Measurements from ENCODE around the gene LPIN3. TPM values are rescaled to one million over a fixed set of nuclear protein-coding genes. Genes with fewer than 3 reads are reported as not detected.

Gene LPIN3
- total RNA-seq, 2 donors from 2014 or later: 46.2 to 65.3 TPM

DNA sequence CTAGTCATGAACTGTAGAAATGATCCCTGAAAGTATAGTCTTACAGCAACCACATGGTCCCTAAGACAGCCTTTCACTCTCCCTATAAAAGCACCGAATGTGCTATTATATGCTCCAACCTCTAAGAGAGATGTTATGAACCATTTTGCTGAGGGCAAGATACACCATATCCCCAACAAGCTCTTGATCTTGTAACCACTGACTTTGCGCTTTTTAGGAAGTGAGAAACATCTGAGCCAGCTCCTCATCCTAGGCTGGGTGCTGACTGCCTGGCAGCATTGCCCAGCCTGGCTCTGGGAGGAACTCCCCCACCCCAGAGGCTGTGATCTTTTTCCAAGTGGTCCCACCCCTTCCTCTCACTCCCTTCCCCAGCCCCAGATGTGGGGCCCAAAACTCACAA lies 29.1 kb downstream of the LPIN3 start:
- H3K9ac ChIP-seq (ENCODE audit: low read depth in 2 of 2, low read length in 2 of 2): no peak overlapping the region
- no peak for DNase-seq
- no peaks in the 10 kb centered on the region for H3K9me3 ChIP-seq

DNA sequence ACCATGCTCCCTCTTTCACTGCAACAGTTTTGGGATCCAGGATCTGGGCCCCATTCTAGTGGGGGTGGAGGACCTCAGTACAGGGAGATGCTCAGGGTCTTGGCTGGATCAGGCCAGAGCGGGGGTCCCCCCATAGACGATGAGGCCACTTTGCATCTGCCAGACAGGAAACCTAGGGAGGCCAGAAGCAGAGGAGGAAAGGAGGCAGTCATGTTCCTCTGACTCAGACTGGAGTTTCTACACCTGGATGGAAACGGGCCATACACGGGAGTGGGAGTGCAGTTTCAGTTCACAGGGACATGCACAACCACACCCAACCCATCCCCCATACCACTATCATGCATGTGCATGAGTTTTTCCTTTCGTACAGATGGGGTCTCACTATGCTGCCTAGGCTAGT lies 29.6 kb downstream of the LPIN3 start:
- Histone ChIP-seq H3K4me1 (no peaks in the 10 kb centered on the region), H3K36me3 (no peaks in the 10 kb centered on the region), H3K27ac (no peak overlapping the region), H3K27me3 (peaks cover 23% of the 10 kb centered on the region), H3K9me3 (no peaks in the 10 kb centered on the region), H3K4me3 (no peak overlapping the region), H3K9ac (ENCODE audit: low read depth in 2 of 2, low read length in 2 of 2) (no peak overlapping the region)
- intact Hi-C loops (cut with DNase I): no loop called here
- no peak for DNase-seq
- TF ChIP-seq, protein P1, sequence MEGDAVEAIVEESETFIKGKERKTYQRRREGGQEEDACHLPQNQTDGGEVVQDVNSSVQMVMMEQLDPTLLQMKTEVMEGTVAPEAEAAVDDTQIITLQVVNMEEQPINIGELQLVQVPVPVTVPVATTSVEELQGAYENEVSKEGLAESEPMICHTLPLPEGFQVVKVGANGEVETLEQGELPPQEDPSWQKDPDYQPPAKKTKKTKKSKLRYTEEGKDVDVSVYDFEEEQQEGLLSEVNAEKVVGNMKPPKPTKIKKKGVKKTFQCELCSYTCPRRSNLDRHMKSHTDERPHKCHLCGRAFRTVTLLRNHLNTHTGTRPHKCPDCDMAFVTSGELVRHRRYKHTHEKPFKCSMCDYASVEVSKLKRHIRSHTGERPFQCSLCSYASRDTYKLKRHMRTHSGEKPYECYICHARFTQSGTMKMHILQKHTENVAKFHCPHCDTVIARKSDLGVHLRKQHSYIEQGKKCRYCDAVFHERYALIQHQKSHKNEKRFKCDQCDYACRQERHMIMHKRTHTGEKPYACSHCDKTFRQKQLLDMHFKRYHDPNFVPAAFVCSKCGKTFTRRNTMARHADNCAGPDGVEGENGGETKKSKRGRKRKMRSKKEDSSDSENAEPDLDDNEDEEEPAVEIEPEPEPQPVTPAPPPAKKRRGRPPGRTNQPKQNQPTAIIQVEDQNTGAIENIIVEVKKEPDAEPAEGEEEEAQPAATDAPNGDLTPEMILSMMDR (IDR thresholded peaks at IDR 0.05): no peak

More for the DNA sequence above, 29.1 kb downstream of the LPIN3 start:
- peaks cover 28% of the 10 kb centered on the region for H3K27me3 ChIP-seq
- H3K36me3 ChIP-seq: no peaks in the 10 kb centered on the region
- H3K4me1 ChIP-seq: no peaks in the 10 kb centered on the region
- no peak overlapping the region for H3K4me3 ChIP-seq
- TF ChIP-seq, protein P1 (IDR thresholded peaks at IDR 0.05): no peak
- intact Hi-C loops (cut with DNase I): no loop called here
- no peak overlapping the region for H3K27ac ChIP-seq

GRCh38 chr20:41371371-41371770 lies 30.8 kb downstream of the LPIN3 start:
- intact Hi-C loops (cut with DNase I): no loop called here
- no peak overlapping the region for H3K4me3 ChIP-seq
- H3K9ac ChIP-seq (ENCODE audit: low read depth in 2 of 2, low read length in 2 of 2): no peak overlapping the region
- DNase-seq: no peak
- no peak overlapping the region for H3K27ac ChIP-seq
- H3K27me3 ChIP-seq: peaks cover 12% of the 10 kb centered on the region
- no peaks in the 10 kb centered on the region for H3K4me1 ChIP-seq
- TF ChIP-seq, protein P1 (IDR thresholded peaks at IDR 0.05): no peak
- H3K36me3 ChIP-seq: no peaks in the 10 kb centered on the region
- H3K9me3 ChIP-seq: no peaks in the 10 kb centered on the region

GRCh38 chr20:41373251-41373783 lies 32.7 kb downstream of the LPIN3 start:
- no peaks in the 10 kb centered on the region for H3K36me3 ChIP-seq
- H3K27me3 ChIP-seq: no peaks in the 10 kb centered on the region
- no peak for DNase-seq
- TF ChIP-seq, protein P1 (IDR thresholded peaks at IDR 0.05): no peak
- H3K27ac ChIP-seq: no peak overlapping the region
- H3K4me3 ChIP-seq: no peak overlapping the region
- no peak overlapping the region for H3K9ac ChIP-seq (ENCODE audit: low read depth in 2 of 2, low read length in 2 of 2)
- H3K4me1 ChIP-seq: no peaks in the 10 kb centered on the region
- no peaks in the 10 kb centered on the region for H3K9me3 ChIP-seq
- intact Hi-C loops (cut with DNase I): no loop called here

DNA sequence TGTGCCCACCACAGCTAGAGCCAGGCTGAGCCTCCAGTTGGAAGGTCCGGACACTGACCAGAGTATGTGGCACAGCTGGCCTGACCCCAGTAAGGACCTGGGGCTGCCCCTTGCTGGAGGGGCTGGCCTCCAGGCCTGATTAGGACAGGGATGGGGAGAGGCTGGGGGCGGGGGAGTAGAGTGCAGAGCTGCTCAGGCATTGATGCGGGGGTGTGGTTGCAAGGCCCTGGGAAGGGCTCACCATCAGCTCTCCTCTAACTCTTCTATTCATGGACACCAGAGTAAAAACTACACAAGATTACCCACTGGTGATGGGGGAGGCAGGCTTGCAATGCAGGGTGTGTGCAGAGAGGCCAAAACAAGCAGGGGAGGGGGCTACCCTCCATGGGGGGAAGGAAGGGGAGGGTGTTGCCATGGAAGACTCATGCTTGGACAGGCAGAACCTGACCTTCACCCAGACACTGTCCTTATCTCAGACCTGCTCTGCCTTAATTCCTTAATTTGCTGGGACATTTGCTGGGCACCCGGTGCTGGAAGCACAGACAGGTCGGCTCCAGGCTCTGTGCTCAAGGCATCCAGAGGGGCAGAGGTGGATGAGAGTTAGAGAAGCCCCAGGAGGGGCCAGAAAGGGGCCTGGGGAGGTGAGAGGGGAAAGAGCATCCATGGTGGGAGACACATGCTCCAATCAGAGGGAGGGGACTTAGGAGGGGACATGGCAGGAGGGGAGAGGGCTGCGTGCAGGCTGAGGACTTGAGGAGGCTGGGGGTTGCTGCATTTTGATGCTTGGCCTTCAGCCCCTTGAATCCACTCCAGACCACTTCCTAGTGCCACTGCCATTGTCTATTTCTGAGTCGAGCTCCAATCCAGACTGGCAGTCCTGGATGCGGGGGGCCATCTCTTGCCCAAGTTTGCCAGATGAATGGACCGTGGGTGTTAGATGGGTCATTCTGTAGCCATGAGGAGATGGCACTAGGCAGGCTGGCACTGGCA lies 33.6 kb downstream of the LPIN3 start:
- TF ChIP-seq, protein P1 (IDR thresholded peaks at IDR 0.05): no peak
- no peak overlapping the region for H3K9ac ChIP-seq (ENCODE audit: low read depth in 2 of 2, low read length in 2 of 2)
- intact Hi-C loops (cut with DNase I): no loop called here
- no peaks in the 10 kb centered on the region for H3K36me3 ChIP-seq
- DNase-seq: no peak
- H3K4me3 ChIP-seq: no peak overlapping the region
- H3K27ac ChIP-seq: no peak overlapping the region
- H3K27me3 ChIP-seq: no peaks in the 10 kb centered on the region
- H3K4me1 ChIP-seq: no peaks in the 10 kb centered on the region
- H3K9me3 ChIP-seq: no peaks in the 10 kb centered on the region
